GM19240 (cell line): Measurements from ENCODE around the gene GPX3.

ENCODE experiments used
- DNase-seq: peaks from one replicate; pipeline ENCODE4 v3.0.0; 2011; ENCODE audit warnings: low spot score; ENCODE audit not compliant: insufficient read length

The GPX3 gene

GRCh38 chr5:151020304-151021110 lies at the start of gene GPX3:
Gene GPX3, plus strand, starts transcription at chr5:151020591. Its CDS starts 64 bp downstream, at chr5:151020655.
- peak; percentile 44 for DNase-seq

DNA sequence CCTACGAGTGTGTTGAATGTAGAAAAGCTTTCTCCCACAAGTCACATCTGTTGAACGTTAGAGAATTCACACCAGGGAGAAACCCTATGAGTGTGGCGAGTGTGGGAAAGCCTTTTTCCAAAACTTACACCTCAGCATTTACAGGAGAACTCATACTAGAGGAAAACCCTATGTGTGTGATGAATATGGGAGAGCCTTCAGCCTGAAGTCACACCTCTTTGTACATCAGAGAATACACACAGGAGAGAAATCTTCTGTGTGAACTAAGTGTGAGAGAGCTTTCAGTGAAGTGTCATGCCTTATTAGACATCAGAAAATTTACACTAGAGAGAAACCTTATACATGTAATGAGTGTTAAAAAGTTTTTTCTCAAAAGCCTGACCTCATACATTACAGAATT lies 41.8 kb upstream of the GPX3 start:
- no peak for DNase-seq

GRCh38 chr5:150987746-150988145 lies 32.6 kb upstream of the GPX3 start:
- no peak for DNase-seq

DNA sequence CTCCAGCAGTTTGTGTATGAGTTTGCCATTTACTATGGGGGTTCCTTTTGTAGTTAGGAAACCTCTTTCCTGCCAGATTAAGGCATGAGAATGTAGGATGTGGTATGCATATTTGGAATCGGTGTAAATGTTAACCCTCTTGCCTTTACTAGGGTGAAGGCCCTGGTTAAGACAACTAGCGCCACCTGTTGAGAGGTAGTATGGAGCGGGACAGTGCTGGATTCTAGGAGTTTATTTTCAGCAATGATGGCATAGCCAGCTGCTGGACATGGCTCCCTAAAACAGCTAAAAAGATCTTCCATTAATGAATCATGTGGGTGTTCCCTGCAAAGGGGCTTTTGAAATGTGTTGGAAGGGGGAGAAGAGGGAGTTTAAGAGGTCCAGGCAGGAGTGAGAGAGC lies 30.7 kb upstream of the GPX3 start:
- DNase-seq: no peak

DNA sequence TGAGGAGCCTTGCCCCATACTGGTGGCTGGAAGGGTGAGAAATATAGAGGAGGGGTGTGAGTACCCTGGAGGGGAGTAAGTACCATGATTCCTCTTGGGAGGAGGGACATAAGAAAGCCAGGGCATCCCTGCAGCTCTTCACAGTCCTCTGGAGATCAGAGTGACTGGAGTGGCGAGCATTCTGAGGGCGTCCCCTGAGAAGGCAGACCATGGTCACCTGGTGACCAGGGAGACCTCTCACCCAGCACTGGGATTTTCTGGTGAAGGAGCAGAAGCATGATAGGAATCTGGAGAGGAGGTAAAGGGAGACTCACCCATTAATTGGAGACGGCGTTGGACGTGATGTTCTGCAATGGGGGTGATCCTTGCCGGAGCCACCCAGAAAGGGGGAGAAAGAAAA lies 27.7 kb upstream of the GPX3 start:
- no peak for DNase-seq

DNA sequence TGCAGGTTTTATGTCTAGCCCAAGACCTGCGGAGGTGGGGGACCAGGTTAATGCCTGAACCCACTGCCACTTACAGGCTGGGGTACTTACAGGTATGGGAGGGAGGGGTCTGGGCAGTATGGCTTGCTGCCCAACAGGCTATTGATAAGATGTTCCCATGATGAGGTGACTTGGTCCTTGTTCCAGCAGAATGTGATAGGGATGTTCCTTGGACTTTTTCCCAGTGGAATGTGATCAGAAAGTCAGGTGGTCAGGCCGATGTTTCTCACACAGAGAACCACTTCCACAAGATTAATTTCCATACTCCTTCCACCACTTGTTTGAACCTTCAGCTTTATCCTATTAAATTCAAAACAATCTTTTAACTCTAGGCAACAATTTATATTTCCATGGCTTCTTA lies 27.0 kb upstream of the GPX3 start:
- no peak for DNase-seq

DNA sequence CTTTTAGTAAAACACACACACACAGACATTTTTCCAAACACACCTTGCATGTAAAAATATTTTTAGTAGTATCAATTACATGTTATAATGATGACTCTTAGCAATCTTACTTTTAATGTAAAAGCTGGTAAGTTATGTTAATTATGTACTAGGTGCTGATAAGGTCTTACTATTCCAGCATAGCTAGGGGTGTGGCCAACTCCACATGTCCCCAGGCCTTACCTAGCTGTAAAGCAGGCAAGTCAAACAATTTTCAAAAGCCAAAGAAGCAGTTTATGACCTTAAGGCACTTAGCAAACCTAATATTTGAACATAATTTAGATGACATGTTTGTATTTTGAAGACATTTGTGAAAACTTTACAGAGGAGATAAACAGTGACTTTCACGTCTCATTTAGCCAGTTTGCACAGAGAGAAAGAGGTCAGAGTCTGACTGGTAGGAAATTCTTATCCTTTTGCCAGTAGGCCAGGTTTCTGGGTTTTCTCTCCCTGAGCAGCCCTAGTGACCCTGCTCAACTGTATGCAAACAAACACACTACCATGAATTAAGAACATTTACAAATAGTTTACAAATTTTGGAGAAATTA lies 26.5 kb upstream of the GPX3 start:
- no peak for DNase-seq

DNA sequence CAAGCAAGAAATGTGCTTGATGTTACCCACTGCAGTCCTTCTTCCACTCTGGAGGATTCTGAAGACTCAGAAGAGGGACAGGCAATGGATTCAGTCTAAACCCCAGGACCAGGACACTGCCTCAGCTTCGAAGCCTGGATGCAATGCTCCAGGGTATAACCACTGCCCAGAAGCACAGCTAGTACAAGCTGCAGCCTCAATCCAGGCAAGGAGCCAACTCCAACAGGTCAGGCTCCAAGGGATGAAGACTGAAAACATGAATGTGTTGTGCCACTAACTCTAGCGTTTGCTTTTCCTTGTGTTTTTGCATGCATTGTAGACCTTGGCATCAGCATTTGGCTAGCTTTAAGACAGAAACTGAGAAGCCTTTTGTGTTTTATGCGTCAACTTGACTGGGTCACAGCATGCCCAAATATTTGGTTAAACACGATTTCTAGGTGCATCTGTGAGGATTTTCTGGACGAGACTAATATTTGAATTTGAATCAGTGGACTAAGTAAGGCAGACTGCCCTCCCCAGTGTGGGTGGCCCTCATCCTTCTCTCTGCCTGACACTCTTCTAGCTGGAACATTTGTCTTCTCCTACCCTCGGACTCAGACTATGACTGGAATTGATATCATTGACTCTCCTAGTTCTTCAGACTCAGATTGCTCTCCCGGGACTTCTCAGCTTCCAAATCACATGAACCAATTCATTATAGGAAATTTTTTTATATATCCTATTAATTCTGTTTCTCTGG lies 20.5 kb upstream of the GPX3 start:
- DNase-seq: no peak

DNA sequence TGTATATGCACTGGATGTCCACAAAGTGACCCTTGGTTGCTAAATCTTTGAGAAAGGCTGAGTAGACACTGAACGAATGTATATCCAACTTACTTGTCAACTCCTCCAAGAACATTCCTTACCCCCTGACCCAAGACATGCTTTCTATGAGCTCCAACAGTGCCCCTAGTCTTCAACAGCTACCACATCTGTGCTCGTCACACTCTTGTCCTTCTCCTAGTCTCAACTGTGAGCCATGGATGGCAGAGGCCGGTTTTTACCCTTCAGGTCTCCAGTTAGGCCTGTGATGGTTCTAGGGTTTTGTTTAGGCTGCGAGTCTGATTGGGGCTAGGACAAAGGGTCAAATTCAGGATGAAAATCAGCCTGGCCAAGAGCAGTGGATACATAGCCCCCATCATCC lies 19.0 kb upstream of the GPX3 start:
- DNase-seq: no peak

GRCh38 chr5:151002250-151002649 lies 18.1 kb upstream of the GPX3 start:
- no peak for DNase-seq

- no peak for DNase-seq
These were observed 17.5 kb upstream of the GPX3 start for GRCh38 chr5:151002681-151003502.

DNA sequence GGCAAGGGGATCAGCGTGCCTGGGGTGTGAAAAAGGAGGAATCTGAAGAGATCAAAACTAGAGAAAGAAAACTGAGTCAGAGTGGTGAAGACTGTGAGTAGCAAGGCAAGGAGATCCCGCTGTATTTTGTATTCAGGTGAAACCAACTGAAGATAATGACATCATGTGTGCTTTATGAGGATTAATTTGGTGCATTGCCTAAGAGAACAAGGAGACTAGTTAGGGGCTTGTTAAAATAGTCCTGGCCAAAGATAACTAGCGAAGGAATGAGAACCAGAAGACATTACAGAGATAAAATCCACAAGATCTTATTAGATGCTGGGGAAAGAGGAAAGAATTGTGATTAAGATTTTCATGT lies 16.9 kb upstream of the GPX3 start:
- DNase-seq: no peak

DNA sequence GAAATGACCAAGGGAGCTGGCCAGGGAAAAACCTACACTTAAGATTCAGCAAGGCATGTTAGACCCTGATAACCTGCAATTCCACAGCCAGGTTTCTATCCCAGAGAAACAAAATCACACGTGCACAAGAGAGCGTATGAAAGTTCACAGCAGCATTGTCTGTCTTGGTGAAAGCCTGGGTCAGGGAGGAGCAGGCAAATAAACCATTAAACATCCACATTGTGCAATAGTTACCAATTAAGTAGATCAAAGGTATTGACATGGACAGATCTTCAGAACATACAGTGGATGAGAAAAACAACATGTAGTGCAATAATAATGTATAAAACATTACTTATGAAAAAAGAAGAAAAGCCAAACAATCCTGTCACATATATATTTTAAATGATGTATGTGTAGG lies 15.9 kb upstream of the GPX3 start:
- no peak for DNase-seq

DNA sequence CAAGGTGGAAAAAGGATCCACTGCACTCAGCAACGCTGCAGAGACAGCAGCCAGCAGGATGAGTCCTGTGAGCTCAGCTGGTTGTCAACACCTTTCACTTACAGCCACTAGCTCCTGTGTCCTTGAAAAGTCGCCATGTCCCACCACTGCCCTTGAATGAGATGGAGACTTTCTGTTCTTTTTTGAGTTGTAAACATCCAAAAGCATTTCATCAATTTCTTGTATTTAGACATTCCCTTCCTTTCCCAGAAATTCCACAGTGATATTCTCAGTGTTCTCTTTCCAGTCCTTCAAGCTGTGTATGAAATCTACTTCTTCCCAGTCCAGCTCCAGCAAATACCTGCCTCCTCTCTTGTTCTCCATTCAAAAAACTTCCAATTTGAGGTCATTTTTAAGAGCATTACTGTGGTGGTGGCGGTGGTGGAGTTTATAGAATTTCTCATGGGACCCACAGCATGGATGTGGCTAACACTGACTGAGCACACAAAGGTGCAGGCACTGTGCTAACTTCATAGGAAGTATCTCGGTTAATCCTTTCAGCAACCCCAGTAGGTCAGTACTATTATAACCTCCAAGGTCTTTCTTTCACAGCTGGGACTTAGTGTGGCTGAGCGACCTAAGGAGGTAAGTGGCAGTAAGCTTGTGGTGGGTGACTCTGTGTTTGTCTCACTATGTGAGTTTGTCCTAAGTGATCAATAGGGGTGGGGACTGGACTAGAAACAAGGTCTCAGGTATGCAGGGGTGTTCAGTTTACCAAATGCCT lies 15.0 kb upstream of the GPX3 start:
- DNase-seq: no peak

- no peak for DNase-seq
These were observed 14.3 kb upstream of the GPX3 start for GRCh38 chr5:151005950-151006576.

GRCh38 chr5:151006704-151007334 lies 13.6 kb upstream of the GPX3 start:
- DNase-seq: no peak

DNA sequence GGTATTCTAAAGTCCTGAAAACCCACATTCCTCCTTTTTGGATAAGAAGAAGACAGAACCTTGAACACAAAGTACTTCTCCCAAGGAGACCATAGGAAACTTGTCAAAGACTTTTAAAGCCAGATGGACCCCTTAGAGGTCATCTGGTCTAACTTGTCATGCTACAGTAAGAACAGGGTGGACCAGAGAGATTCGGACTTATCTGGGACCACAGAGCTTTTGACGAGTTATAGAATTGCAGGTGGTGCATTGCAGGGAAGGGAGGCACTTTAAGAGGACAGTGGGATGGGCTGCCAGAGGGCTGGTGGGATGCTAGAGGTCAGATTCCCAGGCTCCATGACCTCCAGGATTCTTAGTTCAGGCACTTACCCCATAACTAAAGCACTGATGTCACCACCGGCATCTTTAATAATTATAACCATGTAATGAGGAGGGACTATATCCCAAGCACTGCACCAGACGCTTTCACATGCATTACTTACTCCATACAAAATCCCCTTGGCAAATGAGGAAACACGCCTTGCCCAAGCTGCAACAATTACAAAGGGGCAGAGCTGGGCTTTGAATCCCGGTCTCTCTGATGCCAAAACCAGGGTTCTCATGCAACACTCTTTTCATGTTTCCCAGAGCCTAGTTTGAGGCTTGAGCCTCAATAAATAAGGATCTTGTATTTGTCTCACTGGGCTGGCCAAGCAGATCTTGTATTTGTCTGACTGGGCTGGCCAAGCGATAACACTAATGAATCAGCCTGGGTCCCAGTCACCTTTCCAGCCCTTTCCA lies 12.8 kb upstream of the GPX3 start:
- no peak for DNase-seq

DNA sequence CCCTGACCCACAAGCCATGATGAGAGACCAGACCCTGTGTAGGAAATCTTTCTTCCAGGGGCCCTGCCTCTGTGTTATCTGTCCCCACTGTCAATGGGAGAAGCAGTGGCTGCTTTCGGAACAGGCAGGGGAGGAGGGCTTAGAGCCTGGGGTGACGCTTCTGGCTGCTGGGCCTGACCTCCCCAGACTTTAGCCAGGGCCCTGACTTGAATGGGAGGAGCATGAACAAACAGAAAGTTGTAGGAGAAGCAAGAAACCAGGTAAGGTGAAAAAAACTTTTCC lies 12.2 kb upstream of the GPX3 start:
- DNase-seq: no peak

GRCh38 chr5:151008906-151009305 lies 11.5 kb upstream of the GPX3 start:
- DNase-seq: no peak

DNA sequence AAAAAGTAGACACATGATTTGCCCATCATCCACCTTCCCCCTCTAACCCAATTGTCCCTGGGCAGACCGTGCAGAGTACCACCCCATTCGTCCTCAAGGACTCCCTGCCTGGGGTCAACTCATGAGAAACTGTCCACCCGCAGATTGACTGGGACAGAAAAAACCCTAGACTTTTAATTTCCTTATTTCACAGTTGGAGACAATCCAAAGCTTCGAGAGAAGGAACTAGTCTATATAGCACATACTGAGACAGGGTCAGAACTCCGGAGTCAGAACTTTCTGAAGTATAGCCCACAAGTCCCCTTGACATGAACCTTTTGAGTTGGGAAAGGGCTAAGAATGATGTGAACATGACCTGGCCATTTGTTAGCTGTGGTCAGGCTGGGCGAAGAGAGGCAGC lies 7.5 kb upstream of the GPX3 start:
- DNase-seq: no peak
